ENCODE results near the gene CCDC122.

CCDC122 gene

GRCh38 chr13:43905435-43906031 is 26.0 kb upstream of the CCDC122 start:
- H3K4me3 ChIP-seq (ENCODE audit: low read depth, low read length), result no peak overlapping the region
- no peaks in the 10 kb centered on the region for H3K27me3 ChIP-seq (ENCODE audit: control insufficient read depth, insufficient read depth, low read length)
- no peaks in the 10 kb centered on the region for H3K4me1 ChIP-seq (ENCODE audit: control insufficient read depth, insufficient read depth, low read length)
- H3K9me3 ChIP-seq (ENCODE audit: control insufficient read depth, insufficient read depth, low read depth, low read length), result no peaks in the 10 kb centered on the region
- H3K27ac ChIP-seq (ENCODE audit: low read depth, low read length), result no peak overlapping the region
- H3K9ac ChIP-seq (ENCODE audit: low read length), result no peak overlapping the region
- H3K36me3 ChIP-seq (ENCODE audit: control insufficient read depth, insufficient read depth, low read length), result no peaks in the 10 kb centered on the region

- H3K4me1 ChIP-seq (ENCODE audit: control insufficient read depth, insufficient read depth, low read length), result no peaks in the 10 kb centered on the region
- no peaks in the 10 kb centered on the region for H3K27me3 ChIP-seq (ENCODE audit: control insufficient read depth, insufficient read depth, low read length)
- no peak overlapping the region for H3K27ac ChIP-seq (ENCODE audit: low read depth, low read length)
- H3K9me3 ChIP-seq (ENCODE audit: control insufficient read depth, insufficient read depth, low read depth, low read length), result no peaks in the 10 kb centered on the region
- no peak overlapping the region for H3K9ac ChIP-seq (ENCODE audit: low read length)
- H3K36me3 ChIP-seq (ENCODE audit: control insufficient read depth, insufficient read depth, low read length), result no peaks in the 10 kb centered on the region
- no peak overlapping the region for H3K4me3 ChIP-seq (ENCODE audit: low read depth, low read length)
These were observed 16.4 kb upstream of the CCDC122 start for GRCh38 chr13:43895940-43896339.

- Histone ChIP-seq H3K27ac (ENCODE audit: low read depth, low read length) (no peak overlapping the region), H3K9me3 (ENCODE audit: control insufficient read depth, insufficient read depth, low read depth, low read length) (no peaks in the 10 kb centered on the region), H3K27me3 (ENCODE audit: control insufficient read depth, insufficient read depth, low read length) (no peaks in the 10 kb centered on the region), H3K9ac (ENCODE audit: low read length) (no peak overlapping the region), H3K4me3 (ENCODE audit: low read depth, low read length) (no peak overlapping the region), H3K4me1 (ENCODE audit: control insufficient read depth, insufficient read depth, low read length) (no peaks in the 10 kb centered on the region), H3K36me3 (ENCODE audit: control insufficient read depth, insufficient read depth, low read length) (no peaks in the 10 kb centered on the region)
These were observed 14.9 kb upstream of the CCDC122 start for GRCh38 chr13:43894438-43894837.

- H3K27ac ChIP-seq (ENCODE audit: low read depth, low read length), result no peak overlapping the region
- H3K27me3 ChIP-seq (ENCODE audit: control insufficient read depth, insufficient read depth, low read length), result peaks cover 16% of the 10 kb centered on the region
- H3K4me3 ChIP-seq (ENCODE audit: low read depth, low read length), result no peak overlapping the region
- no peaks in the 10 kb centered on the region for H3K36me3 ChIP-seq (ENCODE audit: control insufficient read depth, insufficient read depth, low read length)
- no peaks in the 10 kb centered on the region for H3K9me3 ChIP-seq (ENCODE audit: control insufficient read depth, insufficient read depth, low read depth, low read length)
- H3K9ac ChIP-seq (ENCODE audit: low read length), result no peak overlapping the region
- no peaks in the 10 kb centered on the region; the same call in 1 of the 2 replicates for H3K4me1 ChIP-seq (ENCODE audit: control insufficient read depth, insufficient read depth, low read length)
These were observed 4.7 kb upstream of the CCDC122 start for GRCh38 chr13:43884222-43884621.

GRCh38 chr13:43883631-43884030 is 4.1 kb upstream of the CCDC122 start:
- Histone ChIP-seq H3K9me3 (ENCODE audit: control insufficient read depth, insufficient read depth, low read depth, low read length) (no peaks in the 10 kb centered on the region), H3K27me3 (ENCODE audit: control insufficient read depth, insufficient read depth, low read length) (peaks cover 16% of the 10 kb centered on the region), H3K27ac (ENCODE audit: low read depth, low read length) (no peak overlapping the region), H3K4me1 (ENCODE audit: control insufficient read depth, insufficient read depth, low read length) (peaks cover 2% of the 10 kb centered on the region), H3K36me3 (ENCODE audit: control insufficient read depth, insufficient read depth, low read length) (no peaks in the 10 kb centered on the region), H3K9ac (ENCODE audit: low read length) (no peak overlapping the region), H3K4me3 (ENCODE audit: low read depth, low read length) (no peak overlapping the region)

GRCh38 chr13:43881580-43881979 is 2.0 kb upstream of the CCDC122 start:
- Histone ChIP-seq H3K4me3 (ENCODE audit: low read depth, low read length) (no peak overlapping the region), H3K36me3 (ENCODE audit: control insufficient read depth, insufficient read depth, low read length) (no peaks in the 10 kb centered on the region), H3K9me3 (ENCODE audit: control insufficient read depth, insufficient read depth, low read depth, low read length) (no peaks in the 10 kb centered on the region), H3K4me1 (ENCODE audit: control insufficient read depth, insufficient read depth, low read length) (peaks cover 16% of the 10 kb centered on the region), H3K9ac (ENCODE audit: low read length) (no peak overlapping the region), H3K27me3 (ENCODE audit: control insufficient read depth, insufficient read depth, low read length) (peaks cover 16% of the 10 kb centered on the region), H3K27ac (ENCODE audit: low read depth, low read length) (no peak overlapping the region)

GRCh38 chr13:43880926-43881325 is 1.4 kb upstream of the CCDC122 start:
- Histone ChIP-seq H3K9ac (ENCODE audit: low read length) (no peak overlapping the region), H3K9me3 (ENCODE audit: control insufficient read depth, insufficient read depth, low read depth, low read length) (no peaks in the 10 kb centered on the region), H3K36me3 (ENCODE audit: control insufficient read depth, insufficient read depth, low read length) (no peaks in the 10 kb centered on the region), H3K4me3 (ENCODE audit: low read depth, low read length) (no peak overlapping the region), H3K27me3 (ENCODE audit: control insufficient read depth, insufficient read depth, low read length) (peaks cover 16% of the 10 kb centered on the region), H3K4me1 (ENCODE audit: control insufficient read depth, insufficient read depth, low read length) (peaks cover 16% of the 10 kb centered on the region), H3K27ac (ENCODE audit: low read depth, low read length) (no peak overlapping the region)

GRCh38 chr13:43880214-43880855 is 795 bp upstream of the CCDC122 start:
- Histone ChIP-seq H3K27ac (ENCODE audit: low read depth, low read length) (no peak overlapping the region), H3K9ac (ENCODE audit: low read length) (peak overlapping the region; percentile 35), H3K4me1 (ENCODE audit: control insufficient read depth, insufficient read depth, low read length) (peaks cover 16% of the 10 kb centered on the region), H3K9me3 (ENCODE audit: control insufficient read depth, insufficient read depth, low read depth, low read length) (no peaks in the 10 kb centered on the region; the same call in 1 of the 2 replicates), H3K4me3 (ENCODE audit: low read depth, low read length) (peak overlapping the region; percentile 76), H3K27me3 (ENCODE audit: control insufficient read depth, insufficient read depth, low read length) (peaks cover 16% of the 10 kb centered on the region), H3K36me3 (ENCODE audit: control insufficient read depth, insufficient read depth, low read length) (no peaks in the 10 kb centered on the region)

GRCh38 chr13:43879755-43880181 is 228 bp upstream of the CCDC122 start, which contains the start of gene LACC1:
Gene LACC1, plus strand, starts transcription at chr13:43879904. Its CDS starts 1,082 bp downstream, at chr13:43880986.
- peak within 1 kb of the TSS; percentile 61; the same call in 1 of the 2 replicates for H3K27ac ChIP-seq (ENCODE audit: low read depth, low read length)
- H3K27me3 ChIP-seq (ENCODE audit: control insufficient read depth, insufficient read depth, low read length), result peaks cover 16% of the 10 kb centered on the region
- H3K9me3 ChIP-seq (ENCODE audit: control insufficient read depth, insufficient read depth, low read depth, low read length), result no peaks in the 10 kb centered on the region; the same call in 1 of the 2 replicates
- H3K4me3 ChIP-seq (ENCODE audit: low read depth, low read length), result peak within 1 kb of the TSS; percentile 76
- H3K36me3 ChIP-seq (ENCODE audit: control insufficient read depth, insufficient read depth, low read length), result no peaks in the 10 kb centered on the region
- H3K9ac ChIP-seq (ENCODE audit: low read length), result peak within 1 kb of the TSS; percentile 87
- peaks cover 16% of the 10 kb centered on the region for H3K4me1 ChIP-seq (ENCODE audit: control insufficient read depth, insufficient read depth, low read length)

GRCh38 chr13:43877766-43878165 is 1.8 kb downstream of the CCDC122 start:
- H3K27ac ChIP-seq (ENCODE audit: low read depth, low read length), result no peak overlapping the region
- H3K9me3 ChIP-seq (ENCODE audit: control insufficient read depth, insufficient read depth, low read depth, low read length), result no peaks in the 10 kb centered on the region; the same call in 1 of the 2 replicates
- peak overlapping the region; percentile 76; the same call in 1 of the 2 replicates for H3K4me3 ChIP-seq (ENCODE audit: low read depth, low read length)
- H3K9ac ChIP-seq (ENCODE audit: low read length), result no peak overlapping the region
- peaks cover 16% of the 10 kb centered on the region for H3K4me1 ChIP-seq (ENCODE audit: control insufficient read depth, insufficient read depth, low read length)
- peaks cover 16% of the 10 kb centered on the region for H3K27me3 ChIP-seq (ENCODE audit: control insufficient read depth, insufficient read depth, low read length)
- H3K36me3 ChIP-seq (ENCODE audit: control insufficient read depth, insufficient read depth, low read length), result no peaks in the 10 kb centered on the region

- H3K9me3 ChIP-seq (ENCODE audit: control insufficient read depth, insufficient read depth, low read depth, low read length), result no peaks in the 10 kb centered on the region; the same call in 1 of the 2 replicates
- peaks cover 18% of the 10 kb centered on the region for H3K4me1 ChIP-seq (ENCODE audit: control insufficient read depth, insufficient read depth, low read length)
- H3K27me3 ChIP-seq (ENCODE audit: control insufficient read depth, insufficient read depth, low read length), result peaks cover 16% of the 10 kb centered on the region
- no peak overlapping the region for H3K9ac ChIP-seq (ENCODE audit: low read length)
- no peak overlapping the region for H3K27ac ChIP-seq (ENCODE audit: low read depth, low read length)
- H3K36me3 ChIP-seq (ENCODE audit: control insufficient read depth, insufficient read depth, low read length), result no peaks in the 10 kb centered on the region
- no peak overlapping the region for H3K4me3 ChIP-seq (ENCODE audit: low read depth, low read length)
These were observed 2.2 kb downstream of the CCDC122 start for GRCh38 chr13:43877326-43877725.

Data from HUES6 (cell line).